Measurements from ENCODE around the gene CEP164. TPM values are rescaled to one million over a fixed set of nuclear protein-coding genes. Genes with fewer than 3 reads are reported as not detected.

CEP164 gene
- total and polyA plus RNA-seq, 2 experiments from 2014 or later, result 13.9 to 23.8 TPM

DNA sequence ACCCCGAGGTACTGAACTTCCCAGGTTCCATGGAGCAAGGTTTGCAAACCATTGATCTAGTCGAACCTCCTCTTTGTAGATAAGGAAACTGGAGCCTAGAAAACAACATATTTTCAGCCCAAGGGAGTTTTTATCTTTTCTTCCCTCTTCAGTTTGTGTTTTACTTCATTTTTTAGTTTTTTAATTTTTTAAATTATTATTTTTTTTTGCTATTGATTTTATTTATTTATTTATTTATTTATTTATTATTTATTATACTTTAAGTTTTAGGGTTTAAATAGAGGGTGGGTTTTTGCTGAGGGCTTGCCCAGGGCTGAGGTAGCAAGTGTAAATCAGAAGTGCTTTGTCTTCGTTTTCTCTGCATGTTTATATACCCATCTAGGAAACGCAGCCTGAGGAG is 26.9 kb downstream of the CEP164 start:
- no peaks in the 10 kb centered on the region for H3K4me1 Mint-ChIP-seq
- H3K9me3 Mint-ChIP-seq, result no peaks in the 10 kb centered on the region
- H3K27me3 ChIP-seq (ENCODE audit: insufficient read depth), result no peaks in the 10 kb centered on the region
- no peaks in the 10 kb centered on the region for H3K4me1 ChIP-seq (ENCODE audit: insufficient read depth)
- no peaks in the 10 kb centered on the region for H3F3A ChIP-seq (replicated peaks; ENCODE audit: low read depth)
- no peak overlapping the region for H3K27ac ChIP-seq (ENCODE audit: low read depth)
- no peaks in the 10 kb centered on the region; the same call in none of the 2 replicates for H4K20me1 ChIP-seq (replicated peaks; ENCODE audit: insufficient read depth)
- no peaks in the 10 kb centered on the region for H3K9me2 ChIP-seq (ENCODE audit: insufficient read depth)
- no peak overlapping the region for H2AFZ ChIP-seq
- H3K36me3 ChIP-seq (ENCODE audit: insufficient read depth), result no peaks in the 10 kb centered on the region
- no peaks in the 10 kb centered on the region for H3K79me2 ChIP-seq (replicated peaks; ENCODE audit: insufficient read depth)
- H3K27me3 Mint-ChIP-seq (ENCODE audit: insufficient read depth, low read depth, poor library complexity), result no peaks in the 10 kb centered on the region
- H3K4me2 ChIP-seq, result no peak overlapping the region
- no peak overlapping the region for H3K4me3 ChIP-seq
- peaks cover 14% of the 10 kb centered on the region; the same call in 2 of the 3 replicates for H3K36me3 Mint-ChIP-seq (ENCODE audit: low read depth)
- ATAC-seq (no peak), DNase-seq (ENCODE audit: low spot score) (no peak)
- no peak overlapping the region for H3K4me3 Mint-ChIP-seq
- no peak overlapping the region for H3K27ac Mint-ChIP-seq
- TF ChIP-seq, protein P1, sequence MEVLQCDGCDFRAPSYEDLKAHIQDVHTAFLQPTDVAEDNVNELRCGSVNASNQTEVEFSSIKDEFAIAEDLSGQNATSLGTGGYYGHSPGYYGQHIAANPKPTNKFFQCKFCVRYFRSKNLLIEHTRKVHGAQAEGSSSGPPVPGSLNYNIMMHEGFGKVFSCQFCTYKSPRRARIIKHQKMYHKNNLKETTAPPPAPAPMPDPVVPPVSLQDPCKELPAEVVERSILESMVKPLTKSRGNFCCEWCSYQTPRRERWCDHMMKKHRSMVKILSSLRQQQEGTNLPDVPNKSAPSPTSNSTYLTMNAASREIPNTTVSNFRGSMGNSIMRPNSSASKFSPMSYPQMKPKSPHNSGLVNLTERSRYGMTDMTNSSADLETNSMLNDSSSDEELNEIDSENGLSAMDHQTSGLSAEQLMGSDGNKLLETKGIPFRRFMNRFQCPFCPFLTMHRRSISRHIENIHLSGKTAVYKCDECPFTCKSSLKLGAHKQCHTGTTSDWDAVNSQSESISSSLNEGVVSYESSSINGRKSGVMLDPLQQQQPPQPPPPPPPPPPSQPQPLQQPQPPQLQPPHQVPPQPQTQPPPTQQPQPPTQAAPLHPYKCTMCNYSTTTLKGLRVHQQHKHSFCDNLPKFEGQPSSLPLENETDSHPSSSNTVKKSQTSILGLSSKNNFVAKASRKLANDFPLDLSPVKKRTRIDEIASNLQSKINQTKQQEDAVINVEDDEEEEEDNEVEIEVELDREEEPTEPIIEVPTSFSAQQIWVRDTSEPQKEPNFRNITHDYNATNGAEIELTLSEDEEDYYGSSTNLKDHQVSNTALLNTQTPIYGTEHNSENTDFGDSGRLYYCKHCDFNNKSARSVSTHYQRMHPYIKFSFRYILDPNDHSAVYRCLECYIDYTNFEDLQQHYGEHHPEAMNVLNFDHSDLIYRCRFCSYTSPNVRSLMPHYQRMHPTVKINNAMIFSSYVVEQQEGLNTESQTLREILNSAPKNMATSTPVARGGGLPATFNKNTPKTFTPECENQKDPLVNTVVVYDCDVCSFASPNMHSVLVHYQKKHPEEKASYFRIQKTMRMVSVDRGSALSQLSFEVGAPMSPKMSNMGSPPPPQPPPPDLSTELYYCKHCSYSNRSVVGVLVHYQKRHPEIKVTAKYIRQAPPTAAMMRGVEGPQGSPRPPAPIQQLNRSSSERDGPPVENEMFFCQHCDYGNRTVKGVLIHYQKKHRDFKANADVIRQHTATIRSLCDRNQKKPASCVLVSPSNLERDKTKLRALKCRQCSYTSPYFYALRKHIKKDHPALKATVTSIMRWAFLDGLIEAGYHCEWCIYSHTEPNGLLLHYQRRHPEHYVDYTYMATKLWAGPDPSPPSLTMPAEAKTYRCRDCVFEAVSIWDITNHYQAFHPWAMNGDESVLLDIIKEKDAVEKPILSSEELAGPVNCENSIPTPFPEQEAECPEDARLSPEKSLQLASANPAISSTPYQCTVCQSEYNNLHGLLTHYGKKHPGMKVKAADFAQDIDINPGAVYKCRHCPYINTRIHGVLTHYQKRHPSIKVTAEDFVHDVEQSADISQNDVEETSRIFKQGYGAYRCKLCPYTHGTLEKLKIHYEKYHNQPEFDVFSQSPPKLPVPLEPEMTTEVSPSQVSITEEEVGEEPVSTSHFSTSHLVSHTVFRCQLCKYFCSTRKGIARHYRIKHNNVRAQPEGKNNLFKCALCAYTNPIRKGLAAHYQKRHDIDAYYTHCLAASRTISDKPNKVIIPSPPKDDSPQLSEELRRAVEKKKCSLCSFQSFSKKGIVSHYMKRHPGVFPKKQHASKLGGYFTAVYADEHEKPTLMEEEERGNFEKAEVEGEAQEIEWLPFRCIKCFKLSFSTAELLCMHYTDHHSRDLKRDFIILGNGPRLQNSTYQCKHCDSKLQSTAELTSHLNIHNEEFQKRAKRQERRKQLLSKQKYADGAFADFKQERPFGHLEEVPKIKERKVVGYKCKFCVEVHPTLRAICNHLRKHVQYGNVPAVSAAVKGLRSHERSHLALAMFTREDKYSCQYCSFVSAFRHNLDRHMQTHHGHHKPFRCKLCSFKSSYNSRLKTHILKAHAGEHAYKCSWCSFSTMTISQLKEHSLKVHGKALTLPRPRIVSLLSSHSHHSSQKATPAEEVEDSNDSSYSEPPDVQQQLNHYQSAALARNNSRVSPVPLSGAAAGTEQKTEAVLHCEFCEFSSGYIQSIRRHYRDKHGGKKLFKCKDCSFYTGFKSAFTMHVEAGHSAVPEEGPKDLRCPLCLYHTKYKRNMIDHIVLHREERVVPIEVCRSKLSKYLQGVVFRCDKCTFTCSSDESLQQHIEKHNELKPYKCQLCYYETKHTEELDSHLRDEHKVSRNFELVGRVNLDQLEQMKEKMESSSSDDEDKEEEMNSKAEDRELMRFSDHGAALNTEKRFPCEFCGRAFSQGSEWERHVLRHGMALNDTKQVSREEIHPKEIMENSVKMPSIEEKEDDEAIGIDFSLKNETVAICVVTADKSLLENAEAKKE (CRISPR knock-in tag; IDR thresholded peaks at IDR 0.05), result no peak
- TF ChIP-seq ZNF331 (CRISPR knock-in tag; IDR thresholded peaks at IDR 0.05; ENCODE audit: low read depth) (no peak), STAT1 (IDR thresholded peaks at IDR 0.05; ENCODE audit: unreplicated experiment) (no peak), EZH2 (IDR thresholded peaks at IDR 0.05; ENCODE audit: low read depth, unreplicated experiment) (no peak), REST (IDR thresholded peaks at IDR 0.05; ENCODE audit: unreplicated experiment) (no peak)
